ENCODE data around the gene RPS6KA5. TPM values are rescaled to one million over a fixed set of nuclear protein-coding genes. Genes with fewer than 3 reads are reported as not detected.
"Not testable (repeated sequence)": the region's sequence is repeated elsewhere in the genome, so short reads cannot be mapped to it uniquely, and the experiment has no call there.

The RPS6KA5 gene
- polyA plus RNA-seq, 2 of the 4 experiments (the other 2 are of a cell fraction): 2.2 to 4.1 TPM

DNA sequence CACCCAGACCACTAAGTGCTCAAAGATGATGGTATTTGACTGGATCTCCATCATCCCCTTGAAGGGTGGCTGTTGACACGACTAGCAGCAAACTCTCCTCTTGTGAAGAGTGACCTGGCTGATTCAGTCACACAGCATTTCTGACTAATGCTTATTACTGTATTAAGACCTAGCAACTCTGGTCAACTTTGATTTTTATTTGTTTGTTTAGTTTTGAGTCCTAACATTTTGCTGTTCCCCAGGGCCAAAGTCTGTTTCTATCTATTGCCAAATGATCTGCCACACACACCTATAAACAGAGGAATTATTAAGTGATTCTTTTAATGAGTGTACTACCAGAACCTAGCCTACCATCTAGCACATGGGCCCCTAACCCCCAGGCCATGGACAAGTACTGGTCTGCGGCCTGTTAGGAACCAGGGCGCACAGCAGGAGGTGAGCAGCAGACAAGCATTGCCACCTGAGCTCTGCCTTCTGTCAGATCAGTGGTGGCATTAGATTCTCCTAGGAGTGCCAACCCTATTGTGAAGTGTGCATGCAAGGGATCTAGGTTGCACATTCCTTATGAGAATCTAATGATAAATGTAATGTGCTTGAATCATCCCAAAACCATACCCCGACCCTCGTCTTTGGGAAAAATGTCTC lies 120.0 kb downstream of the RPS6KA5 start:
- H3K4me2 ChIP-seq: no peak overlapping the region
- no peak overlapping the region for H3K4me3 ChIP-seq
- H3K4me1 ChIP-seq: no peaks in the 10 kb centered on the region
- 77% methylated on average over 5 of the region's 5 CpGs for WGBS (ENCODE audit: missing lambda C conversion rate)
- TF ChIP-seq MYC (IDR thresholded peaks at IDR 0.05; ENCODE audit: borderline replicate concordance, low read length) (no peak), MAZ (IDR thresholded peaks at IDR 0.05; ENCODE audit: borderline replicate concordance, low read depth, low read length) (no peak), FOSB (CRISPR knock-in tag; IDR thresholded peaks at IDR 0.05) (no peak), RCOR1 (IDR thresholded peaks at IDR 0.05; ENCODE audit: low read depth, low read length) (no peak), ZSCAN20 (CRISPR knock-in tag; IDR thresholded peaks at IDR 0.05) (no peak), RNF2 (IDR thresholded peaks at IDR 0.05; ENCODE audit: borderline replicate concordance, low read depth) (no peak), NPAS2 (CRISPR knock-in tag; IDR thresholded peaks at IDR 0.05; ENCODE audit: borderline replicate concordance) (no peak), JUN (IDR thresholded peaks at IDR 0.05) (no peak), BHLHE40 (IDR thresholded peaks at IDR 0.05; ENCODE audit: low read depth, low read length) (no peak), FOXS1 (CRISPR knock-in tag; IDR thresholded peaks at IDR 0.05) (no peak)
- TF ChIP-seq, protein P1, sequence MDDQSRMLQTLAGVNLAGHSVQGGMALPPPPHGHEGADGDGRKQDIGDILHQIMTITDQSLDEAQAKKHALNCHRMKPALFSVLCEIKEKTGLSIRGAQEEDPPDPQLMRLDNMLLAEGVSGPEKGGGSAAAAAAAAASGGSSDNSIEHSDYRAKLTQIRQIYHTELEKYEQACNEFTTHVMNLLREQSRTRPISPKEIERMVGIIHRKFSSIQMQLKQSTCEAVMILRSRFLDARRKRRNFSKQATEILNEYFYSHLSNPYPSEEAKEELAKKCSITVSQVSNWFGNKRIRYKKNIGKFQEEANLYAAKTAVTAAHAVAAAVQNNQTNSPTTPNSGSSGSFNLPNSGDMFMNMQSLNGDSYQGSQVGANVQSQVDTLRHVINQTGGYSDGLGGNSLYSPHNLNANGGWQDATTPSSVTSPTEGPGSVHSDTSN (IDR thresholded peaks at IDR 0.05): no peak
- TF ChIP-seq, protein P2, sequence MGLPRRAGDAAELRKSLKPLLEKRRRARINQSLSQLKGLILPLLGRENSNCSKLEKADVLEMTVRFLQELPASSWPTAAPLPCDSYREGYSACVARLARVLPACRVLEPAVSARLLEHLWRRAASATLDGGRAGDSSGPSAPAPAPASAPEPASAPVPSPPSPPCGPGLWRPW (IDR thresholded peaks at IDR 0.05): no peak
- H3K27ac ChIP-seq: no peak overlapping the region
- POLR2A ChIA-PET: no interaction called here
- FAIRE-seq (no peak), ATAC-seq (no peak), DNase-seq (ENCODE audit: low read depth in 1 of 2, low spot score in 1 of 2) (no peak)
- CTCF ChIA-PET: no interaction called here
- peaks cover 19% of the 10 kb centered on the region; the same call in 1 of the 3 replicates for H3K9me3 ChIP-seq

DNA sequence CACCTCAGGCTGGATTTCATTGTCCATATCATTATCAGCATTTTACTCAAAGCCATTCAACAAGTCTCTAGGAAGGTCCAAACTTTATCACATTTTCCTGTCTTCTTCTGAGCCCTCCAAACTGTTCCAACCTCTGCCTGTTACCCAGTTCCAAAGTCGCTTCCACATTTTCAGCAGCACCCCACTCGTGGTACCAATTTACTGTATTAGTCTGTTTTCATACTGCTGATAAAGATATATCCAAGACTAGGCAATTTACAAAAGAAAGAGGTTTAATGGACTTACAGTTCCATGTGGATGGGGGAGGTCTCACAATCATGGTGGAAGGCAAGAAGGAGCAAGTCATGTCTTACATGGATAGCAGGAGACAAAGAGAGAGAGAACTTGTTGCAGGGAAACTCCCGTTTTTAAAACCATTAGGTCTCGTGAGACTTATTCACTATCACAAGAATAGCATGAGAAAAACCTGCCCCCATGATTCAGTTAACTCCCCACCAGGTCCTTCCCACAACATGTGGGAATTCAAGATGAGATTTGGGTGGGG lies 121.1 kb downstream of the RPS6KA5 start:
- WGBS (ENCODE audit: missing lambda C conversion rate): 24% methylated on average over 4 of the region's 4 CpGs
- H3K4me2 ChIP-seq; ATAC-seq; DNase-seq (ENCODE audit: low read depth in 1 of 2, low spot score in 1 of 2); H3K4me3 ChIP-seq; FAIRE-seq; H3K27ac ChIP-seq; POLR2A ChIA-PET; H3K4me1 ChIP-seq: not testable (repeated sequence)
- CTCF ChIA-PET: interaction anchor here (0.6 kb wide), 1 partner anchor 1259 kb away, joined by 3 read pairs; no protein-coding TSS in a partner anchor
- H3K9me3 ChIP-seq: peaks cover 19% of the 10 kb centered on the region; the same call in 1 of the 3 replicates

DNA sequence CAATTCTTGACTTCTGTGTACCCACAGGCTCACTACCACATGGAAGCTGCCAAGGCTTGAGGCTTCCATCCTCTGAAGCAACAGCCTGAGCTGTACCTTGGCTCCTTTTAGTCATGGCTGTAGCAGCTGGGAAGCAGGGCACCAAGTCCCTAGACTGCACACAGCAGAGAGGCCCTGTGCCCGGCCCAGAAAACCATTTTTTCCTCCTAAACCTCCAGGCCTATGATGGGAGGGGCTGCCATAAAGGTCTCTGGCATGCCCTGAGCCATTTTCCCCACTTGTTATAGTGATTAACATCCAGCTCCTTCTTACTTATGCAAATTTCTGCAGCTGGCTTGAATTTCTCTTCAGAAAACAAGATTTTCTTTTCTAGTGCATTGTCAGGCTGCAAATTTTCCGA lies 121.8 kb downstream of the RPS6KA5 start:
- H3K4me1 ChIP-seq: no peaks in the 10 kb centered on the region
- no peak for DNase-seq (ENCODE audit: low read depth in 1 of 2, low spot score in 1 of 2)
- H3K4me3 ChIP-seq: no peak overlapping the region
- TF ChIP-seq HOXB5 (CRISPR knock-in tag; IDR thresholded peaks at IDR 0.05) (no peak), SREBF2 (IDR thresholded peaks at IDR 0.05) (no peak), ZFP36 (IDR thresholded peaks at IDR 0.05; ENCODE audit: borderline replicate concordance, partially characterized antibody) (peak; percentile 84), HOXA7 (CRISPR knock-in tag; IDR thresholded peaks at IDR 0.05) (no peak)
- TF ChIP-seq, protein P3, sequence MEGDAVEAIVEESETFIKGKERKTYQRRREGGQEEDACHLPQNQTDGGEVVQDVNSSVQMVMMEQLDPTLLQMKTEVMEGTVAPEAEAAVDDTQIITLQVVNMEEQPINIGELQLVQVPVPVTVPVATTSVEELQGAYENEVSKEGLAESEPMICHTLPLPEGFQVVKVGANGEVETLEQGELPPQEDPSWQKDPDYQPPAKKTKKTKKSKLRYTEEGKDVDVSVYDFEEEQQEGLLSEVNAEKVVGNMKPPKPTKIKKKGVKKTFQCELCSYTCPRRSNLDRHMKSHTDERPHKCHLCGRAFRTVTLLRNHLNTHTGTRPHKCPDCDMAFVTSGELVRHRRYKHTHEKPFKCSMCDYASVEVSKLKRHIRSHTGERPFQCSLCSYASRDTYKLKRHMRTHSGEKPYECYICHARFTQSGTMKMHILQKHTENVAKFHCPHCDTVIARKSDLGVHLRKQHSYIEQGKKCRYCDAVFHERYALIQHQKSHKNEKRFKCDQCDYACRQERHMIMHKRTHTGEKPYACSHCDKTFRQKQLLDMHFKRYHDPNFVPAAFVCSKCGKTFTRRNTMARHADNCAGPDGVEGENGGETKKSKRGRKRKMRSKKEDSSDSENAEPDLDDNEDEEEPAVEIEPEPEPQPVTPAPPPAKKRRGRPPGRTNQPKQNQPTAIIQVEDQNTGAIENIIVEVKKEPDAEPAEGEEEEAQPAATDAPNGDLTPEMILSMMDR (IDR thresholded peaks at IDR 0.05): no peak
- H3K4me2 ChIP-seq: no peak overlapping the region
- H3K27ac ChIP-seq: no peak overlapping the region
- no peak for FAIRE-seq
- no peak for ATAC-seq
- CTCF ChIA-PET: no interaction called here
- peaks cover 19% of the 10 kb centered on the region; the same call in 1 of the 3 replicates for H3K9me3 ChIP-seq
- POLR2A ChIA-PET: no interaction called here
- WGBS (ENCODE audit: missing lambda C conversion rate): 14% methylated on average over 2 of the region's 2 CpGs
